DOHH2 (cell line): ENCODE data around the gene DIDO1.

ENCODE experiments used
- H3F3A ChIP-seq: fragments of 200-600 bp; sonication (generic), shearing (Covaris generic); 2 replicates; pipeline ENCODE4 v1.6.0; 2016; ENCODE audit warnings: antibody characterized with exemption, mild to moderate bottlenecking; ENCODE audit not compliant: control insufficient read depth, insufficient read depth
- H3K27ac ChIP-seq: fragments of 200-600 bp; sonication (generic); 2 replicates; pipeline ENCODE4 v1.5.1; 2014; ENCODE audit warnings: low read depth, mild to moderate bottlenecking, low read length, moderate library complexity
- H3K27me3 ChIP-seq: fragments of 200-600 bp; sonication (generic); 2 replicates; pipeline ENCODE4 v1.6.1; 2014; ENCODE audit warnings: mild to moderate bottlenecking, low read length, mixed read lengths; ENCODE audit not compliant: control insufficient read depth
- H3K36me3 ChIP-seq: fragments of 200-600 bp; sonication (generic); 2 replicates; pipeline ENCODE4 v1.6.1; 2014; ENCODE audit warnings: mild to moderate bottlenecking, low read length, moderate library complexity, mixed read lengths; ENCODE audit not compliant: control insufficient read depth
- H3K4me1 ChIP-seq: fragments of 200-600 bp; sonication (generic); 2 replicates; pipeline ENCODE4 v1.6.1; 2014; ENCODE audit warnings: mild to moderate bottlenecking, low read length, mixed read lengths; ENCODE audit not compliant: control insufficient read depth
- H3K4me2 ChIP-seq: fragments of 200-600 bp; sonication (generic); 2 replicates; pipeline ENCODE4 v1.6.0; 2014; ENCODE audit warnings: mild to moderate bottlenecking, low read length, moderate library complexity
- H3K4me3 ChIP-seq: fragments of 200-600 bp; sonication (generic); 2 replicates; pipeline ENCODE4 v1.5.1; 2014; ENCODE audit warnings: mild to moderate bottlenecking, low read length, mixed read lengths
- H3K79me2 ChIP-seq: fragments of 200-600 bp; sonication (generic); 2 replicates; pipeline ENCODE4 v1.6.1; 2014; ENCODE audit warnings: mild to moderate bottlenecking, low read length, mixed read lengths; ENCODE audit not compliant: control insufficient read depth
- H3K9me2 ChIP-seq: fragments of 200-600 bp; sonication (generic); replicated peaks from 2 replicates; pipeline ENCODE4 v1.6.1; 2014; ENCODE audit warnings: mild to moderate bottlenecking, low read length, mixed read lengths; ENCODE audit not compliant: control insufficient read depth
- H3K9me3 ChIP-seq: fragments of 200-600 bp; sonication (generic); 2 replicates; pipeline ENCODE4 v1.6.1; 2014; ENCODE audit warnings: antibody characterized with exemption, low read length, mixed read lengths; ENCODE audit not compliant: control insufficient read depth, insufficient read depth
- H4K20me1 ChIP-seq: fragments of 200-600 bp; sonication (generic); 2 replicates; pipeline ENCODE4 v1.6.0; 2014; ENCODE audit warnings: low read depth, mild to moderate bottlenecking, antibody characterized with exemption, low read length, moderate library complexity; ENCODE audit not compliant: control insufficient read depth, insufficient read depth
- CTCF ChIP-seq: fragments of 200-600 bp; sonication (generic); IDR thresholded peaks from one replicate; pipeline ENCODE4 v1.5.1; 2014; ENCODE audit warnings: antibody characterized with exemption, mild to moderate bottlenecking, low read depth, low read length; ENCODE audit not compliant: poor library complexity, severe bottlenecking
- EZH2phosphoT487 ChIP-seq: fragments of 200-600 bp; sonication (generic); IDR thresholded peaks from 2 replicates; pipeline ENCODE4 v1.6.1; 2017; ENCODE audit warnings: borderline replicate concordance, mild to moderate bottlenecking, antibody characterized with exemption, low read length, moderate library complexity, mixed read lengths

DIDO1 gene

GRCh38 chr20:62943396-62943795 lies 17.1 kb upstream of the DIDO1 start:
- no peak overlapping the region for H3K4me2 ChIP-seq
- H3K79me2 ChIP-seq, result peaks cover 89% of the 10 kb centered on the region
- no peaks in the 10 kb centered on the region; the same call in 1 of the 2 replicates for H3K9me3 ChIP-seq
- peaks cover 86% of the 10 kb centered on the region for H3K36me3 ChIP-seq
- H3K4me1 ChIP-seq, result peaks cover 14% of the 10 kb centered on the region
- no peaks in the 10 kb centered on the region for H3K27me3 ChIP-seq
- H3K9me2 ChIP-seq, result no peaks in the 10 kb centered on the region
- H3F3A ChIP-seq, result no peaks in the 10 kb centered on the region
- peaks cover 6% of the 10 kb centered on the region; the same call in 1 of the 2 replicates for H4K20me1 ChIP-seq
- H3K27ac ChIP-seq, result no peak overlapping the region
- TF ChIP-seq EZH2phosphoT487, result no peak
- no peak for TF ChIP-seq CTCF
- no peak overlapping the region for H3K4me3 ChIP-seq

GRCh38 chr20:62942456-62942855 lies 16.2 kb upstream of the DIDO1 start:
- Histone ChIP-seq H3K4me2 (no peak overlapping the region), H3F3A (no peaks in the 10 kb centered on the region), H4K20me1 (peaks cover 6% of the 10 kb centered on the region; the same call in 1 of the 2 replicates), H3K4me1 (peaks cover 14% of the 10 kb centered on the region), H3K9me2 (no peaks in the 10 kb centered on the region), H3K79me2 (peaks cover 88% of the 10 kb centered on the region), H3K9me3 (no peaks in the 10 kb centered on the region; the same call in 1 of the 2 replicates), H3K36me3 (peaks cover 79% of the 10 kb centered on the region), H3K27ac (no peak overlapping the region), H3K4me3 (no peak overlapping the region), H3K27me3 (no peaks in the 10 kb centered on the region)
- no peak for TF ChIP-seq EZH2phosphoT487
- no peak for TF ChIP-seq CTCF

GRCh38 chr20:62941792-62942191 lies 15.5 kb upstream of the DIDO1 start:
- Histone ChIP-seq H3K27me3 (no peaks in the 10 kb centered on the region), H3F3A (no peaks in the 10 kb centered on the region), H3K4me1 (peaks cover 14% of the 10 kb centered on the region), H4K20me1 (peaks cover 6% of the 10 kb centered on the region; the same call in 1 of the 2 replicates), H3K27ac (no peak overlapping the region), H3K9me2 (no peaks in the 10 kb centered on the region), H3K79me2 (peaks cover 89% of the 10 kb centered on the region), H3K9me3 (no peaks in the 10 kb centered on the region), H3K4me2 (no peak overlapping the region), H3K4me3 (no peak overlapping the region), H3K36me3 (peaks cover 78% of the 10 kb centered on the region)
- TF ChIP-seq EZH2phosphoT487 (no peak), CTCF (no peak)

- TF ChIP-seq EZH2phosphoT487 (no peak), CTCF (no peak)
- Histone ChIP-seq H3K4me2 (no peak overlapping the region), H3K36me3 (peaks cover 71% of the 10 kb centered on the region)
Observed at GRCh38 chr20:62940875-62941274, 14.6 kb upstream of the DIDO1 start.

More at GRCh38 chr20:62940875-62941274, 14.6 kb upstream of the DIDO1 start:
- Histone ChIP-seq H3K4me1 (peaks cover 22% of the 10 kb centered on the region), H3K9me3 (no peaks in the 10 kb centered on the region), H3K9me2 (no peaks in the 10 kb centered on the region), H4K20me1 (peaks cover 6% of the 10 kb centered on the region; the same call in 1 of the 2 replicates), H3F3A (no peaks in the 10 kb centered on the region), H3K79me2 (peaks cover 89% of the 10 kb centered on the region), H3K27ac (no peak overlapping the region), H3K4me3 (no peak overlapping the region), H3K27me3 (no peaks in the 10 kb centered on the region)
